Gastroesophageal sphincter (tissue), 3 donors: ENCODE measurements around the gene PNMT.

ENCODE experiments used
- CTCF ChIP-seq, 4 experiments: fragments of 200-600 bp in 2 of 4; fragments of 450-650 bp in 2 of 4; sonication (generic) in 1 of 4; IDR thresholded peaks; one replicate each; pipeline ENCODE4 v1.5.1; 2017 to 2019; ENCODE audit warnings: antibody characterized with exemption in 4 of 4, mild to moderate bottlenecking in 2 of 4, moderate library complexity in 2 of 4
- EP300 ChIP-seq: sonication (generic); formaldehyde crosslinking; IDR thresholded peaks from one replicate; pipeline ENCODE4 v1.6.1; 2017; ENCODE audit warnings: antibody characterized with exemption, mild to moderate bottlenecking
- POLR2A ChIP-seq, 2 donors: fragments of 450-650 bp; IDR thresholded peaks; one replicate each; pipeline ENCODE4 v1.6.1; 2017; ENCODE audit warnings: antibody characterized with exemption in 2 of 2, mild to moderate bottlenecking in 2 of 2, moderate library complexity in 1 of 2
- POLR2AphosphoS5 ChIP-seq: sonication (generic); formaldehyde crosslinking; IDR thresholded peaks from one replicate; pipeline ENCODE4 v1.6.1; 2017; ENCODE audit warnings: antibody characterized with exemption

GRCh38 chr17:39666601-39667261 lies 1.5 kb upstream of the PNMT start:
- TF ChIP-seq POLR2AphosphoS5: no peak
- TF ChIP-seq CTCF (IDR thresholded peaks at IDR 0.05): no peak
- TF ChIP-seq POLR2A (IDR thresholded peaks at IDR 0.05): no peak
- TF ChIP-seq EP300: no peak
